Loucy (cell line): ENCODE measurements around the gene MACROD2.

ENCODE experiments used
- H2AFZ ChIP-seq: fragments of 200-600 bp; sonication (generic); 2 replicates; pipeline ENCODE4 v1.6.0; 2016; ENCODE audit warnings: antibody characterized with exemption, mild to moderate bottlenecking, low read length, moderate library complexity
- H3F3A ChIP-seq: fragments of 200-600 bp; 2 replicates; pipeline ENCODE4 v1.6.0; 2016; ENCODE audit warnings: antibody characterized with exemption, low read depth, mild to moderate bottlenecking
- H3K27me3 ChIP-seq: fragments of 200-600 bp; sonication (generic); 2 replicates; pipeline ENCODE4 v1.6.1; 2014; ENCODE audit warnings: low read length, mild to moderate bottlenecking; ENCODE audit not compliant: insufficient read depth, poor library complexity, severe bottlenecking
- H3K36me3 ChIP-seq: fragments of 200-600 bp; sonication (generic); 2 replicates; pipeline ENCODE4 v1.6.1; 2016; ENCODE audit warnings: low read length; ENCODE audit not compliant: insufficient read depth
- H3K4me1 ChIP-seq: fragments of 200-600 bp; sonication (generic); 2 replicates; pipeline ENCODE4 v1.5.1; 2014; ENCODE audit warnings: low read length, mild to moderate bottlenecking; ENCODE audit not compliant: insufficient read depth, poor library complexity, severe bottlenecking
- H3K4me2 ChIP-seq: fragments of 200-600 bp; sonication (generic); 2 replicates; pipeline ENCODE4 v1.6.0; 2014; ENCODE audit warnings: antibody characterized with exemption, low read length, low read depth, mild to moderate bottlenecking; ENCODE audit not compliant: poor library complexity, severe bottlenecking
- H3K4me3 ChIP-seq: fragments of 200-600 bp; sonication (generic); 2 replicates; pipeline ENCODE4 v1.5.1; 2014; ENCODE audit warnings: low read length, mild to moderate bottlenecking, mixed read lengths; ENCODE audit not compliant: poor library complexity, severe bottlenecking
- H3K79me2 ChIP-seq: fragments of 200-600 bp; sonication (generic); 2 replicates; pipeline ENCODE4 v1.6.1; 2014; ENCODE audit warnings: low read length; ENCODE audit not compliant: insufficient read depth
- H3K9ac ChIP-seq: fragments of 200-600 bp; sonication (generic); 2 replicates; pipeline ENCODE4 v1.6.0; 2014; ENCODE audit warnings: mild to moderate bottlenecking, low read depth, low read length, moderate library complexity; ENCODE audit not compliant: poor library complexity, severe bottlenecking
- H3K9me2 ChIP-seq: fragments of 200-600 bp; sonication (generic); replicated peaks from 2 replicates; pipeline ENCODE4 v1.6.1; 2016; ENCODE audit warnings: low read depth, low read length, mixed read lengths
- H3K9me3 ChIP-seq: fragments of 200-600 bp; sonication (generic); 2 replicates; pipeline ENCODE4 v1.6.1; 2014; ENCODE audit warnings: mild to moderate bottlenecking, antibody characterized with exemption, low read length, low read depth; ENCODE audit not compliant: insufficient read depth
- H4K20me1 ChIP-seq: fragments of 200-600 bp; sonication (generic); 2 replicates; pipeline ENCODE4 v1.6.0; 2014; ENCODE audit warnings: antibody characterized with exemption, low read length, mild to moderate bottlenecking; ENCODE audit not compliant: insufficient read depth, poor library complexity, severe bottlenecking
- CTCF ChIP-seq: fragments of 200-600 bp; sonication (generic); conservative IDR thresholded peaks from 2 replicates; pipeline ENCODE4 v1.5.1; 2014; ENCODE audit warnings: mild to moderate bottlenecking, antibody characterized with exemption, low read length
- EZH2phosphoT487 ChIP-seq: fragments of 200-600 bp; IDR thresholded peaks from 2 replicates; pipeline ENCODE4 v1.6.1; 2018; ENCODE audit warnings: antibody characterized with exemption, mild to moderate bottlenecking, moderate library complexity, borderline replicate concordance

Gene MACROD2

DNA sequence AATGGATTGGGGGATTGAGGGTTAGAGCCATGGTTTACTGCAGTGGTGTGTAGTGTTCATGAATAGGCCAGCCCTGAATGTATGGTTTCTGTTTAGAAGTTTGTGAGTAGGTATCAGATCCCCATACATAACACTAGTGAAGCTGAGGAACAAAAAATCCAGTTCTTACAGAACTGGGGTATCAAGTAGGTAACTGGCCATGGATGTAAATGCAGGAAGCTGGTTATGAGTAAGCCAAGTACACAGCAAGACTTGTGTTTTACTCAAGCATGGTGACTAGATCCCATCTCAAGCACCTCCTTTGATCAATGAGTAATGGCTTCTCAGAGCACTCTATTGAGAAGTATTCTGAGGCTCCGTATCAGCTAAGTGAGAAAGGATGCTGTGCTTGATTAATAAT is 955.8 kb downstream of the MACROD2 start:
- no peak overlapping the region for H3K9ac ChIP-seq
- H3K9me2 ChIP-seq: no peaks in the 10 kb centered on the region
- H2AFZ ChIP-seq: no peak overlapping the region
- no peak overlapping the region for H3K4me2 ChIP-seq
- H3K27me3 ChIP-seq: no peaks in the 10 kb centered on the region
- H3K4me1 ChIP-seq: no peaks in the 10 kb centered on the region
- no peaks in the 10 kb centered on the region for H4K20me1 ChIP-seq
- TF ChIP-seq CTCF: no peak
- TF ChIP-seq EZH2phosphoT487: no peak
- H3K36me3 ChIP-seq: no peaks in the 10 kb centered on the region
- H3F3A ChIP-seq: no peaks in the 10 kb centered on the region
- H3K9me3 ChIP-seq: no peaks in the 10 kb centered on the region
- no peak overlapping the region for H3K4me3 ChIP-seq
- no peaks in the 10 kb centered on the region for H3K79me2 ChIP-seq

GRCh38 chr20:14951707-14952418 is 956.5 kb downstream of the MACROD2 start:
- Histone ChIP-seq H2AFZ (no peak overlapping the region), H3K4me1 (no peaks in the 10 kb centered on the region), H3K79me2 (no peaks in the 10 kb centered on the region), H3K9me2 (no peaks in the 10 kb centered on the region), H3K9me3 (no peaks in the 10 kb centered on the region), H3K4me2 (no peak overlapping the region), H3K4me3 (no peak overlapping the region), H3K36me3 (no peaks in the 10 kb centered on the region), H4K20me1 (no peaks in the 10 kb centered on the region), H3K27me3 (no peaks in the 10 kb centered on the region), H3F3A (no peaks in the 10 kb centered on the region), H3K9ac (no peak overlapping the region)
- no peak for TF ChIP-seq CTCF
- TF ChIP-seq EZH2phosphoT487: no peak

- no peak overlapping the region for H3K4me3 ChIP-seq
- TF ChIP-seq CTCF (no peak), EZH2phosphoT487 (no peak)
- no peaks in the 10 kb centered on the region for H3K27me3 ChIP-seq
- H4K20me1 ChIP-seq: no peaks in the 10 kb centered on the region
- H3K4me2 ChIP-seq: no peak overlapping the region
- H3K9me3 ChIP-seq: no peaks in the 10 kb centered on the region
- no peaks in the 10 kb centered on the region for H3K79me2 ChIP-seq
- H3K9ac ChIP-seq: no peak overlapping the region
- H3K9me2 ChIP-seq: no peaks in the 10 kb centered on the region
- H2AFZ ChIP-seq: no peak overlapping the region
- H3F3A ChIP-seq: no peaks in the 10 kb centered on the region
- H3K36me3 ChIP-seq: no peaks in the 10 kb centered on the region
- H3K4me1 ChIP-seq: no peaks in the 10 kb centered on the region
Observed at GRCh38 chr20:14953736-14954135, 958.4 kb downstream of the MACROD2 start.
